ENCODE measurements around the gene GJC1.
A peak's percentile ranks its signal among the peaks of the same experiment; 100 is the strongest.

DNA sequence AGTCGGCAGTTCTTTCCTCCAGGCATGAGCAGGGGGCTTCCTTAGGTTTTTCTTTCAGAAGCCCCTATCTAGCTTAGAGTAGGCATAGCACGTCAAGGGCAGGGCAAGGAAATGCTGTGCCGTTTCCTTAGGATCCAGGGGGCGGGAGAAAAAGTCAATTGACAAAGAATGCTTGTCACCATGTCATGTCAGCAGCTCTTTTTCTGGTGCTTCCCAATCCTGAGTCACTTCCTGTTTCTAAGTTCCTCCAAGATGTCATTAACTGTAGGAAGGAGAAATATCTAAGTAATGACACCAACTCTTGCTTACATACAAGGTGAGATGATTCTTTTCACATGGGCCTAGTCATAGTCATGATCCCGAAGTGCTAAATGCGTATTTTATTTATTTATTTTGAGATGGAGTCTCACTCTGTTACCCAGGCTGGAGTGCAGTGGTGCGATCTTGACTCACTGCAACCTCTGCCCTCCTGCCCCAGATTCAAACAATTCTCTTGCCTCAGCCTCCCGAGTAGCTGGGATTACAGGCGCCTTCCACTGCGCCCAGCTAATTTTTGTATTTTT lies 35.2 kb downstream of the GJC1 start:
- TF ChIP-seq, protein P1, sequence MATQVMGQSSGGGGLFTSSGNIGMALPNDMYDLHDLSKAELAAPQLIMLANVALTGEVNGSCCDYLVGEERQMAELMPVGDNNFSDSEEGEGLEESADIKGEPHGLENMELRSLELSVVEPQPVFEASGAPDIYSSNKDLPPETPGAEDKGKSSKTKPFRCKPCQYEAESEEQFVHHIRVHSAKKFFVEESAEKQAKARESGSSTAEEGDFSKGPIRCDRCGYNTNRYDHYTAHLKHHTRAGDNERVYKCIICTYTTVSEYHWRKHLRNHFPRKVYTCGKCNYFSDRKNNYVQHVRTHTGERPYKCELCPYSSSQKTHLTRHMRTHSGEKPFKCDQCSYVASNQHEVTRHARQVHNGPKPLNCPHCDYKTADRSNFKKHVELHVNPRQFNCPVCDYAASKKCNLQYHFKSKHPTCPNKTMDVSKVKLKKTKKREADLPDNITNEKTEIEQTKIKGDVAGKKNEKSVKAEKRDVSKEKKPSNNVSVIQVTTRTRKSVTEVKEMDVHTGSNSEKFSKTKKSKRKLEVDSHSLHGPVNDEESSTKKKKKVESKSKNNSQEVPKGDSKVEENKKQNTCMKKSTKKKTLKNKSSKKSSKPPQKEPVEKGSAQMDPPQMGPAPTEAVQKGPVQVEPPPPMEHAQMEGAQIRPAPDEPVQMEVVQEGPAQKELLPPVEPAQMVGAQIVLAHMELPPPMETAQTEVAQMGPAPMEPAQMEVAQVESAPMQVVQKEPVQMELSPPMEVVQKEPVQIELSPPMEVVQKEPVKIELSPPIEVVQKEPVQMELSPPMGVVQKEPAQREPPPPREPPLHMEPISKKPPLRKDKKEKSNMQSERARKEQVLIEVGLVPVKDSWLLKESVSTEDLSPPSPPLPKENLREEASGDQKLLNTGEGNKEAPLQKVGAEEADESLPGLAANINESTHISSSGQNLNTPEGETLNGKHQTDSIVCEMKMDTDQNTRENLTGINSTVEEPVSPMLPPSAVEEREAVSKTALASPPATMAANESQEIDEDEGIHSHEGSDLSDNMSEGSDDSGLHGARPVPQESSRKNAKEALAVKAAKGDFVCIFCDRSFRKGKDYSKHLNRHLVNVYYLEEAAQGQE (IDR thresholded peaks at IDR 0.05) = no peak
- no peak for TF ChIP-seq MAZ (IDR thresholded peaks at IDR 0.05; ENCODE audit: borderline replicate concordance, low read depth, low read length)
- no peak for TF ChIP-seq NR3C1 (IDR thresholded peaks at IDR 0.05)
- TF ChIP-seq CHD4 (IDR thresholded peaks at IDR 0.05; ENCODE audit: borderline replicate concordance) = no peak
- no peak for TF ChIP-seq POLR2A (IDR thresholded peaks at IDR 0.05; ENCODE audit: low read length)
- TF ChIP-seq, protein P2, sequence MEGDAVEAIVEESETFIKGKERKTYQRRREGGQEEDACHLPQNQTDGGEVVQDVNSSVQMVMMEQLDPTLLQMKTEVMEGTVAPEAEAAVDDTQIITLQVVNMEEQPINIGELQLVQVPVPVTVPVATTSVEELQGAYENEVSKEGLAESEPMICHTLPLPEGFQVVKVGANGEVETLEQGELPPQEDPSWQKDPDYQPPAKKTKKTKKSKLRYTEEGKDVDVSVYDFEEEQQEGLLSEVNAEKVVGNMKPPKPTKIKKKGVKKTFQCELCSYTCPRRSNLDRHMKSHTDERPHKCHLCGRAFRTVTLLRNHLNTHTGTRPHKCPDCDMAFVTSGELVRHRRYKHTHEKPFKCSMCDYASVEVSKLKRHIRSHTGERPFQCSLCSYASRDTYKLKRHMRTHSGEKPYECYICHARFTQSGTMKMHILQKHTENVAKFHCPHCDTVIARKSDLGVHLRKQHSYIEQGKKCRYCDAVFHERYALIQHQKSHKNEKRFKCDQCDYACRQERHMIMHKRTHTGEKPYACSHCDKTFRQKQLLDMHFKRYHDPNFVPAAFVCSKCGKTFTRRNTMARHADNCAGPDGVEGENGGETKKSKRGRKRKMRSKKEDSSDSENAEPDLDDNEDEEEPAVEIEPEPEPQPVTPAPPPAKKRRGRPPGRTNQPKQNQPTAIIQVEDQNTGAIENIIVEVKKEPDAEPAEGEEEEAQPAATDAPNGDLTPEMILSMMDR (IDR thresholded peaks at IDR 0.05) = no peak
- TF ChIP-seq FOSL2 (IDR thresholded peaks at IDR 0.05) = no peak
- TF ChIP-seq FOSL2 (CRISPR knock-in tag; IDR thresholded peaks at IDR 0.05) = peak; percentile 69
- TF ChIP-seq EP300 (IDR thresholded peaks at IDR 0.05) = no peak
- no peak for TF ChIP-seq ESRRA (IDR thresholded peaks at IDR 0.05; ENCODE audit: borderline replicate concordance, low read length)
- 0 out of 4 replicates have a peak, but pooled peaks of 1 of the 2 experiments have one; percentile 23 for TF ChIP-seq CEBPB (IDR thresholded peaks at IDR 0.05)
- TF ChIP-seq, protein P3, sequence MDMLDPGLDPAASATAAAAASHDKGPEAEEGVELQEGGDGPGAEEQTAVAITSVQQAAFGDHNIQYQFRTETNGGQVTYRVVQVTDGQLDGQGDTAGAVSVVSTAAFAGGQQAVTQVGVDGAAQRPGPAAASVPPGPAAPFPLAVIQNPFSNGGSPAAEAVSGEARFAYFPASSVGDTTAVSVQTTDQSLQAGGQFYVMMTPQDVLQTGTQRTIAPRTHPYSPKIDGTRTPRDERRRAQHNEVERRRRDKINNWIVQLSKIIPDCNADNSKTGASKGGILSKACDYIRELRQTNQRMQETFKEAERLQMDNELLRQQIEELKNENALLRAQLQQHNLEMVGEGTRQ (IDR thresholded peaks at IDR 0.05) = no peak
- TF ChIP-seq, protein P4, sequence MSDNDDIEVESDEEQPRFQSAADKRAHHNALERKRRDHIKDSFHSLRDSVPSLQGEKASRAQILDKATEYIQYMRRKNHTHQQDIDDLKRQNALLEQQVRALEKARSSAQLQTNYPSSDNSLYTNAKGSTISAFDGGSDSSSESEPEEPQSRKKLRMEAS (IDR thresholded peaks at IDR 0.05) = no peak; the same call in 1 of the 2 replicates
- peak; percentile 35; the same call in 1 of the 2 replicates for TF ChIP-seq JUNB (IDR thresholded peaks at IDR 0.05)
